IMR-90 (cell line): ENCODE data around the gene SYNE2. TPM values are rescaled to one million over a fixed set of nuclear protein-coding genes. Genes with fewer than 3 reads are reported as not detected.

ENCODE experiments used
- ATAC-seq: fragments of 200-7000 bp; cut with Tn5 transposase; 2 replicates; pipeline ENCODE4 v1.9.1; 2020; ENCODE audit warnings: low read depth, mild to moderate bottlenecking, moderate library complexity
- BruUV-seq: library from RNA; stranded (reverse); fragments of 400-500 nt; replicated peaks from 2 replicates; lab custom pipeline; 2021; lab: Mats Ljungman, UMichigan
- CTCF ChIA-PET: fragments of 300-600 bp; formaldehyde crosslinking; extraction: SDS; loops from one replicate; lab custom pipeline; 2021; ENCODE audit warnings: antibody characterized with exemption; lab: Yijun Ruan, JAX
- POLR2A ChIA-PET: fragments of 300-600 bp; sonication (Branson Sonifier 250); formaldehyde crosslinking; loops from one replicate; lab custom pipeline; 2022; ENCODE audit warnings: antibody characterized with exemption; ENCODE audit not compliant: unreplicated experiment; lab: Charles Lee
- DNase-seq: peaks from one replicate; pipeline ENCODE4 v3.0.0; 2013
- H2AFZ ChIP-seq: replicated peaks from 2 replicates; pipeline ENCODE3; 2013; ENCODE audit warnings: low read length, mild to moderate bottlenecking; ENCODE audit not compliant: poor library complexity
- H2AK5ac ChIP-seq: 2 replicates; pipeline ENCODE4 v1.6.1; 2013; ENCODE audit warnings: low read depth, low read length, inconsistent platforms
- H2AK9ac ChIP-seq: replicated peaks from 2 replicates; pipeline ENCODE3; 2013; ENCODE audit warnings: mild to moderate bottlenecking, low read depth, low read length, moderate library complexity; ENCODE audit not compliant: poor library complexity
- H2BK120ac ChIP-seq: 2 replicates; pipeline ENCODE4 v1.6.1; 2013; ENCODE audit warnings: low read depth, low read length, inconsistent platforms
- H2BK15ac ChIP-seq: 3 replicates; pipeline ENCODE4 v1.6.1; 2013; ENCODE audit warnings: low read depth, low read length, inconsistent platforms
- H2BK20ac ChIP-seq: 2 replicates; pipeline ENCODE4 v1.6.1; 2013; ENCODE audit warnings: low read depth, mild to moderate bottlenecking, inconsistent platforms, low read length, moderate library complexity
- H2BK5ac ChIP-seq: 2 replicates; pipeline ENCODE4 v1.6.1; 2013; ENCODE audit warnings: mild to moderate bottlenecking, low read depth, low read length, inconsistent platforms; ENCODE audit not compliant: poor library complexity, severe bottlenecking
- H3K14ac ChIP-seq: replicated peaks from 2 replicates; pipeline ENCODE4 v1.6.1; 2013; ENCODE audit warnings: low read depth, low read length, inconsistent platforms
- H3K18ac ChIP-seq: 2 replicates; pipeline ENCODE4 v1.6.1; 2013; ENCODE audit warnings: low read depth, low read length, control low read depth
- H3K23ac ChIP-seq: 2 replicates; pipeline ENCODE4 v1.6.1; 2013; ENCODE audit warnings: low read depth, low read length, inconsistent platforms
- H3K27ac ChIP-seq: 2 replicates; pipeline ENCODE4 v1.5.1; 2013; ENCODE audit warnings: mild to moderate bottlenecking, control low read depth, low read length; ENCODE audit not compliant: insufficient read depth
- H3K27me3 ChIP-seq: 2 replicates; pipeline ENCODE4 v1.6.1; 2013; ENCODE audit warnings: low read length; ENCODE audit not compliant: control insufficient read depth, insufficient read depth
- H3K36me3 ChIP-seq: 2 replicates; pipeline ENCODE4 v1.6.1; 2013; ENCODE audit warnings: low read length, mixed read lengths; ENCODE audit not compliant: control insufficient read depth, insufficient read depth
- H3K4ac ChIP-seq: 2 replicates; pipeline ENCODE4 v1.6.1; 2013; ENCODE audit warnings: low read depth, low read length, inconsistent platforms
- H3K4me1 ChIP-seq: 2 replicates; pipeline ENCODE4 v1.6.1; 2013; ENCODE audit warnings: low read length, mixed read lengths; ENCODE audit not compliant: control insufficient read depth, insufficient read depth
- H3K4me2 ChIP-seq: 2 replicates; pipeline ENCODE4 v1.6.1; 2013; ENCODE audit warnings: low read depth, mild to moderate bottlenecking, control low read depth, low read length, moderate library complexity
- H3K4me3 ChIP-seq: 2 replicates; pipeline ENCODE4 v1.5.1; 2013; ENCODE audit warnings: low read depth, mild to moderate bottlenecking, control low read depth, low read length, moderate library complexity; ENCODE audit not compliant: insufficient read depth
- H3K56ac ChIP-seq: 2 replicates; pipeline ENCODE4 v1.6.1; 2013; ENCODE audit warnings: low read length, inconsistent platforms; ENCODE audit not compliant: insufficient read depth; ENCODE audit errors: extremely low read depth
- H3K79me1 ChIP-seq, 2 experiments: 2 replicates each; pipeline ENCODE4 v1.6.1; 2013; ENCODE audit warnings: low read length in 2 of 2, inconsistent platforms in 1 of 2, low read depth in 1 of 2
- H3K9ac ChIP-seq: 2 replicates; pipeline ENCODE4 v1.6.1; 2013; ENCODE audit warnings: low read depth, low read length, control low read depth
- H3K9me1 ChIP-seq: 2 replicates; pipeline ENCODE4 v1.6.1; 2013; ENCODE audit warnings: low read length, inconsistent platforms; ENCODE audit not compliant: insufficient read depth
- H3K9me3 ChIP-seq: 2 replicates; pipeline ENCODE4 v1.6.1; 2013; ENCODE audit warnings: low read length; ENCODE audit not compliant: control insufficient read depth, insufficient read depth
- H4K20me1 ChIP-seq: 2 replicates; pipeline ENCODE4 v1.6.1; 2013; ENCODE audit warnings: low read length, inconsistent platforms; ENCODE audit not compliant: insufficient read depth
- H4K5ac ChIP-seq: 2 replicates; pipeline ENCODE4 v1.6.1; 2013; ENCODE audit warnings: mild to moderate bottlenecking, low read depth, low read length, control low read depth
- H4K8ac ChIP-seq, 2 experiments: 2 replicates each; pipeline ENCODE4 v1.6.1; 2013; ENCODE audit warnings: low read depth in 2 of 2, low read length in 2 of 2, control low read depth in 1 of 2, inconsistent platforms in 1 of 2
- H4K91ac ChIP-seq: 2 replicates; pipeline ENCODE4 v1.6.1; 2013; ENCODE audit warnings: low read depth, low read length, inconsistent platforms; ENCODE audit not compliant: insufficient read depth
- BHLHE40 ChIP-seq: fragments of 150-350 bp; IDR thresholded peaks from 2 replicates; pipeline ENCODE4 v1.6.1; 2016; ENCODE audit warnings: mild to moderate bottlenecking, low read depth, low read length
- CEBPB ChIP-seq: IDR thresholded peaks from 2 replicates; pipeline ENCODE4 v1.6.1; 2012; ENCODE audit warnings: low read depth, low read length, improper control_type of control experiment
- CHD1 ChIP-seq: IDR thresholded peaks from 2 replicates; pipeline ENCODE4 v1.6.1; 2012; ENCODE audit warnings: low read depth, low read length, improper control_type of control experiment
- CTCF ChIP-seq: conservative IDR thresholded peaks from 2 replicates; pipeline ENCODE4 v1.5.1; 2012; ENCODE audit warnings: mild to moderate bottlenecking, low read depth, low read length, improper control_type of control experiment
- FOS ChIP-seq: fragments of 150-350 bp; IDR thresholded peaks from 2 replicates; pipeline ENCODE4 v1.6.1; 2016; ENCODE audit warnings: low read depth, low read length
- MAFK ChIP-seq: IDR thresholded peaks from 2 replicates; pipeline ENCODE4 v1.6.1; 2012; ENCODE audit warnings: low read depth, low read length, improper control_type of control experiment
- MAZ ChIP-seq: IDR thresholded peaks from 2 replicates; pipeline ENCODE4 v1.6.1; 2012; ENCODE audit warnings: low read depth, mild to moderate bottlenecking, low read length, improper control_type of control experiment, moderate library complexity, borderline replicate concordance
- MXI1 ChIP-seq: IDR thresholded peaks from 2 replicates; pipeline ENCODE4 v1.6.1; 2012; ENCODE audit warnings: low read depth, mild to moderate bottlenecking, low read length, moderate library complexity, borderline replicate concordance
- NFE2L2 ChIP-seq: fragments of 150-350 bp; IDR thresholded peaks from 2 replicates; pipeline ENCODE4 v1.6.1; 2016; ENCODE audit warnings: low read depth, mild to moderate bottlenecking, low read length
- POLR2A ChIP-seq: IDR thresholded peaks from 2 replicates; pipeline ENCODE4 v1.6.1; 2012; ENCODE audit warnings: mild to moderate bottlenecking, low read depth, low read length
- RAD21 ChIP-seq: IDR thresholded peaks from 2 replicates; pipeline ENCODE4 v1.6.1; 2012; ENCODE audit warnings: low read length, improper control_type of control experiment
- RCOR1 ChIP-seq: IDR thresholded peaks from 2 replicates; pipeline ENCODE4 v1.6.1; 2012; ENCODE audit warnings: mild to moderate bottlenecking, low read length, improper control_type of control experiment; ENCODE audit not compliant: insufficient replicate concordance
- RFX5 ChIP-seq: IDR thresholded peaks from 2 replicates; pipeline ENCODE4 v1.8.0; 2012; ENCODE audit warnings: low read depth, mild to moderate bottlenecking, low read length, moderate library complexity
- SMC3 ChIP-seq: fragments of 150-350 bp; IDR thresholded peaks from 2 replicates; pipeline ENCODE4 v1.6.1; 2016; ENCODE audit warnings: low read depth, mild to moderate bottlenecking, antibody characterized with exemption, low read length, moderate library complexity
- WGBS, 2 experiments: methylation state at CpG; one replicate each; pipeline versions ENCODE4 v1.1.5 to v1.1.7; 2013; ENCODE audit warnings: missing lambda C conversion rate in 2 of 2; ENCODE audit not compliant: insufficient read length in 1 of 2; ENCODE audit errors: extremely low coverage in 2 of 2; 5-methylcytosine and 5-hydroxymethylcytosine counted together
- dilution Hi-C: fragments of 300-500 bp; cut with HindIII; formaldehyde crosslinking; loops from one replicate; pipeline ENCODE4 v1.14.3; 2018; ENCODE audit warnings: low sequenced_read_pairs; ENCODE audit not compliant: unreplicated experiment
- in situ Hi-C: fragments of 300-500 bp; cut with MboI; formaldehyde crosslinking; loops from 3 replicates; pipeline ENCODE4 v1.14.3; 2019; ENCODE audit warnings: low sequenced_read_pairs, inconsistent platforms, mixed read lengths
- intact Hi-C: fragments of 100-400 bp; cut with micrococcal nuclease; formaldehyde crosslinking; loops from 2 replicates; pipeline ENCODE4 v1.10.0; 2022
- polyA plus RNA-seq, 3 experiments: library from polyadenylated mRNA; depleted of rRNA; stranded (reverse); fragments of >200 nt; gene quantifications; 2 replicates each; pipeline ENCODE4 v1.2.3, GENCODE V29; 2012; ENCODE audit warnings: low replicate concordance in 1 of 3
- total RNA-seq: library from RNA; depleted of rRNA; stranded (reverse); fragments of >200 nt; gene quantifications from 2 replicates; pipeline ENCODE4 v1.2.3, GENCODE V29; 2012
- TF ChIP-seq, protein P1 (sequence below): fragments of 150-350 bp; IDR thresholded peaks from 2 replicates; pipeline ENCODE4 v1.6.1; 2017; ENCODE audit warnings: mild to moderate bottlenecking, antibody characterized with exemption, low read length, low read depth
- TF ChIP-seq, protein P2 (sequence below): fragments of 150-350 bp; IDR thresholded peaks from 2 replicates; pipeline ENCODE4 v1.6.1; 2016; ENCODE audit warnings: low read depth, mild to moderate bottlenecking, low read length, moderate library complexity, borderline replicate concordance

SYNE2 gene
- total and polyA plus RNA-seq, 2 of the 4 experiments (the other 2 are of a cell fraction), result 5.2 to 28.9 TPM

DNA sequence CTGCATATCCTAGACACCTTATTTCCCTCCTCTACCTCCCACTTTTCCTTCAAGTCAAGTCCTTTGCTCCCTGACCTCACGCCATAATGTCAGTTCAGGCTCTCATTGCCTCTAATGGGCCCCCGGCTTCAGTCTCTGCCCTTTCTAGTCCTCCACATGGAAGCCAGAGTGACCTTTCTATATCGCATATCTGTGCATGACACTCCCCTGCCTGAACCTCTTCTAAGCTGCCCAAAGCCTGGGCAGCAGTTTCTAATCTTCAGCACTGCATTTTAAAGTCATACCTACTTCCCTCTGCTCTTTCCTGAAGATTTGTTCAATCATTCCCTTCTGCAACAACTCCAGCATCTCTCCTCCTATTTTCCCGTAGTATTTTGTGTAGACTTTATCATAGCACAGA lies 395.9 kb downstream of the SYNE2 start:
- Histone ChIP-seq H2BK5ac (no peak overlapping the region), H3K23ac (no peak overlapping the region), H3K4ac (peak overlapping the region; percentile 34; the same call in 1 of the 2 replicates), H3K9ac (no peak overlapping the region), H2AK9ac (no peak overlapping the region), H2BK20ac (0 out of 2 replicates have a peak overlapping the region, but pooled peaks have one; percentile 29), H3K4me3 (no peak overlapping the region), H3K4me2 (no peak overlapping the region), H3K14ac (no peak overlapping the region), H3K56ac (no peak overlapping the region), H4K8ac (no peak overlapping the region), H3K36me3 (no peaks in the 10 kb centered on the region), H4K20me1 (no peaks in the 10 kb centered on the region), H2AFZ (no peak overlapping the region), H3K18ac (no peak overlapping the region), H3K79me1 (no peaks in the 10 kb centered on the region), H3K27ac (no peak overlapping the region), H3K4me1 (peaks cover 3% of the 10 kb centered on the region; the same call in 1 of the 2 replicates), H3K9me3 (no peaks in the 10 kb centered on the region), H3K9me1 (peaks cover 3% of the 10 kb centered on the region; the same call in 1 of the 2 replicates), H4K5ac (no peak overlapping the region), H2AK5ac (no peak overlapping the region), H3K27me3 (no peaks in the 10 kb centered on the region), H2BK120ac (no peak overlapping the region), H2BK15ac (no peak overlapping the region), H4K91ac (no peak overlapping the region; the same call in 1 of the 2 replicates)
- BruUV-seq, result no TSS peak
- ATAC-seq (no peak), DNase-seq (no peak)
- dilution Hi-C loops, result no loop called here
- intact Hi-C loops, result no loop called here
- CTCF ChIA-PET, result no interaction called here
- POLR2A ChIA-PET, result no interaction called here
- TF ChIP-seq CTCF, result no peak
- no peak for TF ChIP-seq MAZ
- TF ChIP-seq RCOR1, result no peak
- TF ChIP-seq POLR2A, result no peak
- no peak for TF ChIP-seq FOS
- TF ChIP-seq RFX5, result no peak
- no peak for TF ChIP-seq BHLHE40
- no peak for TF ChIP-seq RAD21
- TF ChIP-seq, protein P1, sequence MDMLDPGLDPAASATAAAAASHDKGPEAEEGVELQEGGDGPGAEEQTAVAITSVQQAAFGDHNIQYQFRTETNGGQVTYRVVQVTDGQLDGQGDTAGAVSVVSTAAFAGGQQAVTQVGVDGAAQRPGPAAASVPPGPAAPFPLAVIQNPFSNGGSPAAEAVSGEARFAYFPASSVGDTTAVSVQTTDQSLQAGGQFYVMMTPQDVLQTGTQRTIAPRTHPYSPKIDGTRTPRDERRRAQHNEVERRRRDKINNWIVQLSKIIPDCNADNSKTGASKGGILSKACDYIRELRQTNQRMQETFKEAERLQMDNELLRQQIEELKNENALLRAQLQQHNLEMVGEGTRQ, result no peak
- TF ChIP-seq NFE2L2, result no peak
- TF ChIP-seq SMC3, result no peak
- TF ChIP-seq, protein P2, sequence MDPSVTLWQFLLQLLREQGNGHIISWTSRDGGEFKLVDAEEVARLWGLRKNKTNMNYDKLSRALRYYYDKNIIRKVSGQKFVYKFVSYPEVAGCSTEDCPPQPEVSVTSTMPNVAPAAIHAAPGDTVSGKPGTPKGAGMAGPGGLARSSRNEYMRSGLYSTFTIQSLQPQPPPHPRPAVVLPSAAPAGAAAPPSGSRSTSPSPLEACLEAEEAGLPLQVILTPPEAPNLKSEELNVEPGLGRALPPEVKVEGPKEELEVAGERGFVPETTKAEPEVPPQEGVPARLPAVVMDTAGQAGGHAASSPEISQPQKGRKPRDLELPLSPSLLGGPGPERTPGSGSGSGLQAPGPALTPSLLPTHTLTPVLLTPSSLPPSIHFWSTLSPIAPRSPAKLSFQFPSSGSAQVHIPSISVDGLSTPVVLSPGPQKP, result no peak
- no peak for TF ChIP-seq MXI1
- no peak for TF ChIP-seq CHD1
- TF ChIP-seq MAFK, result no peak
- no peak for TF ChIP-seq CEBPB
- WGBS, 2 experiments, result 78% methylated on average over 3 of the region's 4 CpGs; no CpG with 5 or more reads in 1 of the 2 experiments
- in situ Hi-C loops, result no loop called here
